Suppressor macrophage treated with lipopolysaccharide for 4 hours (primary cell): Measurements from ENCODE around the gene WNT3.

ENCODE experiments used
- DNase-seq: peaks from one replicate; pipeline ENCODE4 v3.0.0-alpha.2; 2020

The WNT3 gene

DNA sequence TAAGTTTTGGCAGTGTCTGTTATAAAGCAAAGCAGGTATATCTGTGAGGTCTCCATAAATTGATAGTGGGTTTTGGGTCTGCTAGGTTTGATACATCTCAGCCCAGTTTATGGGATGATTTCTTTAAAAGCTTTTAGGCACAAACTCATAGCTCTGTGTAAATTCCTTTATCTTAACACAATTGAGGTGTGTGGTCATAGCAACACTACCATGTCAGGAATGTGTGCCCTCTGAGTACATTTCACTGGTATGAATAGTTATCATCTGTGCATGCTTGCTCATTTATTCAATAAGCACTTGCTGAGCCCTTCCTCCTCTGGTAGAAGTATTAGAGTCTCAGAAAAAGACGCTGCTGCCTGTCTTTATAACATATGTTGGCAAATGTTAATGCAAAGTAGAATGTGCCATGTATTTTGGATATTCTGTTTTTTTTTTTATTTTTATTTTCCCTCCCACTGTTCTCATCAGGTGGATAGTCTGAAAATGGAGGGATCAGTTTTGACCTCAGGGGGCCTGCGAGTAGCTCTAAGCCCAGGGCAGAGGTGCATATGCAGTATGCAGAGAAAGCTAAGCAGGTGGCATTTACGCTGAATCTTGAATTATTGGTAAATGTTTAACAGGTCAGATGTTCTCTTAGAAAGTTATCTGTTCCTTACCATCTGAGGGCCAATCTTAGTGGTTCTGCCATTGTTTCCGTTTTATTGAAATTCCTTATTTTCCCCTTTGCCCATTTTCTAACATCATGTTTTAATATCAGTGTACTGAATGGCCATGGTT, 90.7 kb downstream of the WNT3 start:
- no peak for DNase-seq

DNA sequence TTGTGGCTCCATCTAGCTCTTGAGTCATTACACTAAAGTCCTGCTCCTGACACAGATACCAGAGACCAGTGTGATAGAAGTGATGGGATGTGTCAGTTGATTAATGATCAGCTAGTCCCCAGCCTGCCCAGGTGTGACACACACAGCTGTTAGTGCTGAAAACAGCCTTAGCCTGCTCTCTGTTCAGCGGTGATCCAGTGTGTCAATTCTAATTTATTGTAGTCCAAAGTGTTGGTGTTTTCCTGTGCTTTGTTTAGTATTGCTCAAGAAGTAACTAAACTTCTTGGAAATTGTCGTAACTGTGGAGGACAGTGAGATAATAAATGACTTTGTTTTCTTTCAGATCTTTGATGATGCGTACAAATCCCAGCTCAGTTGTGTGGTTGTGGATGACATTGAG, 92.3 kb downstream of the WNT3 start:
- DNase-seq: no peak

DNA sequence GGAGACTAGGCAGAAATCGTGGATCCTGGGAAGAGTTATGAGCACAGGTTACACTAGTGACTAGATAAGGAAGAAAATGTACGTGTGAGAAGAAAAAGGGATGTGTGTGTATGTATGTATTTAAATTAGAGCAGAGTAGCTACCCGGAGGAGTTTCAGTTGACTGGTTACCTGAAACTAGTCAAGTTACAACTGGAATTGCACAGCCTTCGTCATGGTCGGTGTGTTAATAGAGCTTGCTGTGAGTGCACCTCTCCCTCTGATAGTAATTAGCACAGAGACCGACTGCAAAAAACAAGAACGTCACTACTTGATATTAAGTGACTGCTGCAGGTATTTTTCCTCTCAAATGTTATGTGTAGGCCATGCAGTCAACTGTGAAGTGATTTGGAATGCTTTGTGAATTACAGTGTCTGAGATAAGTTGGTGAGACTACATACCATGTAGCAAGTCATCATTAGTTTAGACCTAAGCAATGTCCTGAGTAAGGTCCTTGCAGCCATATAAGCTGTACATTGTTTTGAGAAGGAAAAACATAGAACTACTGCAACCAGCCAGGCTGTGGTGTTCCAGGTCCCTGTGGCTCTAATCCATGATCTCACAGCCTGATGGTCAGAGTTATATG, 95.7 kb downstream of the WNT3 start:
- no peak for DNase-seq

DNA sequence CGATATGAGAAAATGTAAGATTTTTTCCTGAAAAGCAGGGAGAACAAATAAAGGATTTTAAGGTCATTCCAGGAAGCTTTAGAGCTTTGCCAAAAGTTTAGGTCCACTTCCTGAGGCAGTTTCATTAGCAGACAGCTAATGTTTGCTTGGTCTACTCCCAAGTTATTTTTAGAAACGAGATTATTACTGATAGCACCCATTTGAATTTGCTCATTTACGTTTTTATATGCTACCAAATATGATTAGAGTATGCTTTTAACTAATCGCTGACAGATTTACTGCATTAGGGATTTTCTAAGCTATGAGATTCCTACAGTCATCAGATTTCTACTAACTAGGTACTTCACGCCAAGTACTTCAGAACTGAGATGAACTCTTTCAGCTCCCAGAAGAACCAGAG, 98.1 kb downstream of the WNT3 start:
- DNase-seq: no peak

DNA sequence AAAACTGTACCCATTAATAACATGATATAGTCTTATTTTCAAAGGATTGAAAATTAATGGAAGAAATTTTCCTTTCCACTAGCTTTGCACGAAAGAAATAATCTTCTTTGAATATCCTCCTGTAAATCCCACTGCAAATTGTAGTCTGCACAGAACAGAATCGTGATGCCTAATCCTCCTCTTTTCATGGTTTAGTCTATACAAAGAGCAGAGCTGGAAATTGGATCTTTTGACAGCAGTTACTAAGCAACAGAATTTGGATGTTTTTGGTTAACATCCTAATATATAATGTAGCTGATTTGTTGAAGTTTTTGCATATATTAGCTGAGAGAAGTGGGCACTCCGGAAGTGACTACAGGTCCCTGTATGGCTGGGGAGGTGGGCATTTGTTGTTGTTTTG, 98.6 kb downstream of the WNT3 start:
- no peak for DNase-seq

DNA sequence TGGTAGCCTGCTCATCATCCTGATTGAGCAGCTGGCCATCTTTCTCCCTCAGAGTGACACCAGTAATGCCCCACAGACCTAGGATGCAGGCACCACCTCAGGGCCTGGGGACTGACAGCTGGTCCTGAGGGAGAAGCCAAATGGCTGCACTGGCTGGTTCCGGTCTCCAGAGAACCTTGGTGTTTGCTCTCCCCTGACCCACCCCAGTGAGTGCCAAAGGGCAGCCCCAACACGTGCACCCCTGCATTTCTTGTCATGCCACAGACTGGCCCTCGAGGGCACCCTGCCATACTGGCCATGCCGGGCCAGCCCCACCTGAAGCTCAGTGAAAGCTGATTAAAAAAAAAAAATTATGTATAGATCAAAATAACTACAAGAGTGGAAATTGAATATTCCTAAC, 100.5 kb downstream of the WNT3 start:
- DNase-seq: no peak
